Stimulated activated CD8-positive, alpha-beta memory T cell treated with anti-CD3 and anti-CD28 coated beads, Interleukin-7, amount 100 ng/mL, for 24 hours (primary cell): ENCODE data around the gene NPEPL1.

Experiments
- DNase-seq: peaks from one replicate; pipeline ENCODE4 v3.0.0-alpha.2; 2020; ENCODE audit warnings: low read depth

The NPEPL1 gene

GRCh38 chr20:58657986-58658385 is 34.6 kb upstream of the NPEPL1 start:
- DNase-seq = no peak

- no peak for DNase-seq
Measured at GRCh38 chr20:58658760-58659159, 33.8 kb upstream of the NPEPL1 start.

GRCh38 chr20:58659841-58660240 is 32.8 kb upstream of the NPEPL1 start:
- DNase-seq = no peak

- no peak for DNase-seq
Measured at GRCh38 chr20:58660855-58661597, 31.6 kb upstream of the NPEPL1 start.

- no peak for DNase-seq
Measured at GRCh38 chr20:58661598-58662473, 30.8 kb upstream of the NPEPL1 start.

GRCh38 chr20:58664331-58664730 is 28.3 kb upstream of the NPEPL1 start:
- no peak for DNase-seq

GRCh38 chr20:58664883-58665282 is 27.7 kb upstream of the NPEPL1 start:
- DNase-seq = no peak

GRCh38 chr20:58665606-58666005 is 27.0 kb upstream of the NPEPL1 start:
- no peak for DNase-seq

- no peak for DNase-seq
Measured at GRCh38 chr20:58666702-58667101, 25.9 kb upstream of the NPEPL1 start.

- DNase-seq = no peak
Measured at GRCh38 chr20:58667975-58668374, 24.6 kb upstream of the NPEPL1 start.

GRCh38 chr20:58668901-58669286 is 23.7 kb upstream of the NPEPL1 start:
- DNase-seq = no peak

- DNase-seq = no peak
Measured at GRCh38 chr20:58669287-58670006, 23.2 kb upstream of the NPEPL1 start.

- no peak for DNase-seq
Measured at GRCh38 chr20:58670102-58670501, 22.5 kb upstream of the NPEPL1 start.

GRCh38 chr20:58670659-58671058 is 21.9 kb upstream of the NPEPL1 start:
- no peak for DNase-seq

- no peak for DNase-seq
Measured at GRCh38 chr20:58673119-58673518, 19.5 kb upstream of the NPEPL1 start.

- no peak for DNase-seq
Measured at GRCh38 chr20:58675146-58675584, 17.4 kb upstream of the NPEPL1 start.

- DNase-seq = no peak
Measured at GRCh38 chr20:58675641-58676040, 17.0 kb upstream of the NPEPL1 start.

- DNase-seq = no peak
Measured at GRCh38 chr20:58676161-58676560, 16.4 kb upstream of the NPEPL1 start.

GRCh38 chr20:58677079-58677604 is 15.5 kb upstream of the NPEPL1 start:
- DNase-seq = no peak

- no peak for DNase-seq
Measured at GRCh38 chr20:58677808-58678207, 14.8 kb upstream of the NPEPL1 start.

- DNase-seq = no peak
Measured at GRCh38 chr20:58678806-58679205, 13.8 kb upstream of the NPEPL1 start.
